Central memory CD4-positive, alpha-beta T cell (primary cell): ENCODE data around the gene SPRED3.
"Not testable (repeated sequence)": the region's sequence is repeated elsewhere in the genome, so short reads cannot be mapped to it uniquely, and the experiment has no call there.

Source experiments
- DNase-seq: peaks from one replicate; pipeline ENCODE4 v3.0.0; 2022
- total RNA-seq, 3 experiments: gene quantifications; one replicate each; lab custom pipeline; 2026; lab: John Stamatoyannopoulos, UW

Gene SPRED3
- total RNA-seq, result 0.71 to 3.3 (median 0.99) reads per million in 3 experiments

- DNase-seq, result no peak
Observed at GRCh38 chr19:38388349-38389100, at the start of gene SPRED3. Gene SPRED3, plus strand, starts transcription at chr19:38388697. Its CDS starts 1,606 bp downstream, at chr19:38390303.

GRCh38 chr19:38339011-38339410, 49.5 kb upstream of the SPRED3 start:
- not testable (repeated sequence) for DNase-seq

GRCh38 chr19:38340927-38341326, 47.6 kb upstream of the SPRED3 start:
- DNase-seq, result no peak

- no peak for DNase-seq
Observed at GRCh38 chr19:38346837-38347236, 41.7 kb upstream of the SPRED3 start.

- no peak for DNase-seq
Observed at GRCh38 chr19:38350883-38351282, 37.6 kb upstream of the SPRED3 start.

GRCh38 chr19:38351865-38352395, 36.6 kb upstream of the SPRED3 start:
- no peak for DNase-seq

- no peak for DNase-seq
Observed at GRCh38 chr19:38352611-38353010, 35.9 kb upstream of the SPRED3 start.

GRCh38 chr19:38355728-38356725, 32.5 kb upstream of the SPRED3 start:
- DNase-seq, result no peak

- DNase-seq, result no peak
Observed at GRCh38 chr19:38358071-38358470, 30.4 kb upstream of the SPRED3 start.

GRCh38 chr19:38359242-38360021, 29.1 kb upstream of the SPRED3 start:
- no peak for DNase-seq

GRCh38 chr19:38360351-38360750, 28.1 kb upstream of the SPRED3 start:
- DNase-seq, result no peak

GRCh38 chr19:38360839-38361631, 27.5 kb upstream of the SPRED3 start:
- no peak for DNase-seq

- peak; percentile 39 for DNase-seq
Observed at GRCh38 chr19:38361633-38362075, 26.8 kb upstream of the SPRED3 start.

- peak; percentile 39 for DNase-seq
Observed at GRCh38 chr19:38362076-38362945, 26.2 kb upstream of the SPRED3 start.

- DNase-seq, result not testable (repeated sequence)
Observed at GRCh38 chr19:38362946-38363688, 25.4 kb upstream of the SPRED3 start.

GRCh38 chr19:38367041-38367440, 21.5 kb upstream of the SPRED3 start:
- no peak for DNase-seq

GRCh38 chr19:38369584-38369983, 18.9 kb upstream of the SPRED3 start:
- no peak for DNase-seq

GRCh38 chr19:38370299-38370698, 18.2 kb upstream of the SPRED3 start:
- no peak for DNase-seq

- no peak for DNase-seq
Observed at GRCh38 chr19:38371081-38371480, 17.4 kb upstream of the SPRED3 start.

- no peak for DNase-seq
Observed at GRCh38 chr19:38373907-38374331, 14.6 kb upstream of the SPRED3 start.
